Measurements from ENCODE around the gene OTOG.

Gene OTOG

GRCh38 chr11:17513853-17514252 is 33.2 kb upstream of the OTOG start:
- no peak for TF ChIP-seq ZNF274 (IDR thresholded peaks at IDR 0.05; ENCODE audit: low read depth, low read length)
- H3K4me3 ChIP-seq (ENCODE audit: low read length) = no peak overlapping the region

DNA sequence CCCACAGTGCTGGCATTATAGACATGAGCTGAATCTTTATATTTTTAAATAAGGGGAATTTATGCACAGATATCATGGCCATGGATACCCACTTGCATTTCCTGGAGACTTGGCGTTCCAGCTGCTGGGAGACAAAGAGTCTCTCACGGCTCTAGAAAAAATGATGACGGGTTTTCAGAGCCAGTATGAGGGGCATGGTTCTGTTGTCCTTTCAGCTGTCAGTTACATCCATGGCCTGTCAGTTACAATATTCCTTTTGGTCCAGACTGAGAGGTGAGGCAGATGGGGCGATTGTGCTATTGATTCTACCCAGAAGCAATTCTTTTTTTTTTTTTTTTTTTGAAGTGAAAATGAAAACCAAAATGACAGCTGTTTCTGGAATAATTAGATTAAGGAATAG is 32.6 kb upstream of the OTOG start:
- H3K4me3 ChIP-seq (ENCODE audit: low read length) = no peak overlapping the region
- no peak for TF ChIP-seq ZNF274 (IDR thresholded peaks at IDR 0.05; ENCODE audit: low read depth, low read length)

GRCh38 chr11:17515443-17516176 is 31.4 kb upstream of the OTOG start:
- no peak overlapping the region for H3K4me3 ChIP-seq (ENCODE audit: low read length)
- TF ChIP-seq ZNF274 (IDR thresholded peaks at IDR 0.05; ENCODE audit: low read depth, low read length) = no peak

- no peak overlapping the region for H3K4me3 ChIP-seq (ENCODE audit: low read length)
- no peak for TF ChIP-seq ZNF274 (IDR thresholded peaks at IDR 0.05; ENCODE audit: low read depth, low read length)
Observed at GRCh38 chr11:17516551-17517150, 30.4 kb upstream of the OTOG start.

DNA sequence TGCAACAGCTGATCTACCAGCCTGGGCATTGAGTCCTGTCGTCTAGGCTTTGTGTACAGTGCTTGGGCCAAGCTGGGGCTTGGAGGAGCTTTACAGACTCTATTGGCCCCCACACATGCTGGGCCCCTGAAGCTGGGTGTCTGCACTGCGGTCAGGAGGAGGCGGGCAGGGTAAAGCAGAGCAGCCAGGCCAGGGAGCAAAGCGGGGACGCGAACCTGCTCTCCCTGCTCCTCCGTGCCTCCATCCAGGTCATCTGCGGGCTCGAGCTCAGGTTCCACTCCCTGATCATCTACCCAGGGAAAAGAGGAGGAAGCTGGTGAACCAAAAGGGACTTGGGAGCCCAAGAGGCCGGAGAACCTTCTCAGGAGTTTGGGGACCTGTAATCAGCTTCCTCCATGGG is 29.9 kb upstream of the OTOG start:
- no peak overlapping the region for H3K4me3 ChIP-seq (ENCODE audit: low read length)
- no peak for TF ChIP-seq ZNF274 (IDR thresholded peaks at IDR 0.05; ENCODE audit: low read depth, low read length)

GRCh38 chr11:17518366-17518765 is 28.7 kb upstream of the OTOG start:
- TF ChIP-seq ZNF274 (IDR thresholded peaks at IDR 0.05; ENCODE audit: low read depth, low read length) = no peak
- no peak overlapping the region for H3K4me3 ChIP-seq (ENCODE audit: low read length)

- H3K4me3 ChIP-seq (ENCODE audit: low read length) = no peak overlapping the region
- no peak for TF ChIP-seq ZNF274 (IDR thresholded peaks at IDR 0.05; ENCODE audit: low read depth, low read length)
Observed at GRCh38 chr11:17519061-17519885, 27.8 kb upstream of the OTOG start.

DNA sequence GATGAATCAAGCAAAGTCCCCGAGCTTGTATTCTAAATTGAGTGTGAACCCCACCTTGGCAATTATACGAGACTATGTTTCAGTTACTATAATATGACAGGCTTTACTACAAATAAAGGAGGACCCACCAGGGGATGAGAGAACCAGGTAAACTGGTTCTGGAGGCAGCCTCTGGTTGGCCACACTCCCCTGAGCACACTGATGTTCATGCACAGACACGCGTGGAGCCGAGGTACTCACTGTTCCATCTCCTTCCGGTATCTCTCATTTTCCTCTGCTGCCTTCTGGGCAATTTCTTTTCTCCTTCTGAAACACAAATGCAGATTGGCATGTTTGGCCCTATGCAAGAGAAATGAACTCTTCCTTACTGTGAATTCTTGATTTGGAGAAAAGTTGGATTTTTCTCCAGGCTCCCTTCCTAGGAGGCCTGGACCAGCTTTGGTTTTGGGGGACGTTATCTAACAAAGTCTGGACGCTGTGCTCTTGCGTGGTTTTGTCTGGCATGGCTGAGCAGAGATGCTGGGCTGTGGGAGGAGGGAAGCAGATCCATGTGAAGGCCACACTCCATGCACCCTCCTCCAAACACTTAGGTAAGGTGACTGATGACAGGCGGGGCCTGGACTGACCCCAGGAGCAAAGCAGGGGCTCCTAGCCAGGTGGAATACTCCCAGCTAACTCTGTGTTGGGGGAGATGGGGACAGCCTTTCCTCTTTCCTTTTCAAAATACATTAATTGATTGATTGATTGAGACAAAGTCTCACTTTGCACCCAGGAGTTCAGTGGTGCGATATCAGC is 25.8 kb upstream of the OTOG start:
- H3K4me3 ChIP-seq (ENCODE audit: low read length) = no peak overlapping the region
- TF ChIP-seq ZNF274 (IDR thresholded peaks at IDR 0.05; ENCODE audit: low read depth, low read length) = no peak

DNA sequence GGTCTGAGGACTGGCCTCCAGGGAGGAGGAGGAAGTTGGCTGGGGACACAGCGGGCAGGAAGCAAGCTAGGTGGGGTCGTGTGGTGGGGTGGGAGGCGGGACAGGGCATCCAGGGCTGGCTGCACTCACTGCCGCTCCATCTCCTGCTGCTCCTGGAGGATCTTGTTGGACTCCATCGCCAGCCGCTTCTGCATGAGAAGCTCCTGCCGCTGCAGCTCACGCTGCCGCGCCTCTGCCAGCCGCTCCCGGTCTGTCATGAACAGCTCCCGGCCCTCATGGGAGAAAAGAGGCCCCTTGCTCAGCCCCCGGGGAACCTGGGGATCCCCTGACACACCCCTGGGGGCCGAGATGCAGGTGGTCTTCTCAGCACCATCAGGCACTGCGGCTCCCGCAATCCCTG is 24.4 kb upstream of the OTOG start:
- TF ChIP-seq ZNF274 (IDR thresholded peaks at IDR 0.05; ENCODE audit: low read depth, low read length) = no peak

DNA sequence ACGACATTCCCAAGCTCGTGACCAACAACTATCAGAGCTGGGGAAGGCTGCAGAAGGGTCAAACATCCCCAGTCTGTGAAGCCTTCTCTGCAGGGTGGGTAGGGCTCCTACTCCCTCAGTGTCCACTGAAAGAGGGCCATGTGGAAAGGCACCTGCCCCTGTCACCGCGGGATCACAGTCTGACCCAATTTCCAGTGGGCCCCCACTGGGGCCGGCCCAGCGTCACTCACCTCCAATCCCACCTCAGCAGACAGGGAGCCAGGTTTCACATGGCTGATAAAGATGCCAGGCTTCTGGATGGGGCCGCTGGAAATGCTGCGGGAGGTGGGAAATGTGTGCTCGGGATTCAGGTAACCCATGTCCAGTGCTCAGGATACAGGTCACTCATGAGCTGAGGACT is 22.8 kb upstream of the OTOG start:
- no peak overlapping the region for H3K4me3 ChIP-seq (ENCODE audit: low read length)
- no peak for TF ChIP-seq ZNF274 (IDR thresholded peaks at IDR 0.05; ENCODE audit: low read depth, low read length)

More for the DNA sequence above, 24.4 kb upstream of the OTOG start:
- H3K4me3 ChIP-seq (ENCODE audit: low read length) = no peak overlapping the region

GRCh38 chr11:17525570-17525969 is 21.5 kb upstream of the OTOG start:
- TF ChIP-seq ZNF274 (IDR thresholded peaks at IDR 0.05; ENCODE audit: low read depth, low read length) = no peak
- no peak overlapping the region for H3K4me3 ChIP-seq (ENCODE audit: low read length)

DNA sequence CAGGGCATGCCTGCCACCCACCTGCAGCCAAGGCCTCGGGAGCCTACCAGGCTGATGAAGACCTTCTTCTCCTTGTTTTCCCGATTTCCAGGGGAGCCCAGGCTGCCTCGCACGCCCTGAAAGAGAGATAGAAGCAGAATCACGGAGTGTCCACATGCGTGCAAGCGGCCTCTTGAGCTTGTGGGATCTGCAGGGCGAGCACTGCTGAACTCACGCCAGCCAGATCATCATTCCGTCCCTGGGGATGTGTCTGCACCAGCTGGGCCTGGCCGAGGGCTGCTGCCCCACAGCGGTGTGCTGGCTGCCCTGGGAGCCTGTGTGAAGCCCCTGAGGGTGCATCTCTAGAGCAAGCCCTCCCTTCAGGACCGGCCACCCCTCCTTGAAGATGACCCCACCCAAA is 20.7 kb upstream of the OTOG start:
- TF ChIP-seq ZNF274 (IDR thresholded peaks at IDR 0.05; ENCODE audit: low read depth, low read length) = no peak
- H3K4me3 ChIP-seq (ENCODE audit: low read length) = no peak overlapping the region

- H3K4me3 ChIP-seq (ENCODE audit: low read length) = no peak overlapping the region
Observed at GRCh38 chr11:17526931-17527627, 20.0 kb upstream of the OTOG start.

DNA sequence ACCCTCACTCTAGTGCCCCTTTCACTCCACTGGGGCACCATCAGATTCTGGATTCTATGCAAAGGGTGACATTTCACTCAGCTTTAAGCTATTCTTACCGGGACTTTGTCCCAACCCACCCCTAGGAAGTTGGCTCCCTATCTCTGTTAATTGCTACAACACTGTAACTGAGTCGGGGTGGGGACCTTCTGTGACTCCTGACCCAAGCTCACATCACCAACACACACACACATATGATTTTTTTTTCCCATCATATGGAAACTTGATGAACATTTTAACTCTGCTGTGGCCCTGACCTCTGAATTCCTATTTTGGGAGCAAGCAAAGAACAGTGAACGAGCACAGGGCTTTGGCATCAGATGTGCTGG is 19.4 kb upstream of the OTOG start:
- H3K4me3 ChIP-seq (ENCODE audit: low read length) = no peak overlapping the region
- TF ChIP-seq ZNF274 (IDR thresholded peaks at IDR 0.05; ENCODE audit: low read depth, low read length) = no peak

More at GRCh38 chr11:17526931-17527627, 20.0 kb upstream of the OTOG start:
- TF ChIP-seq ZNF274 (IDR thresholded peaks at IDR 0.05; ENCODE audit: low read depth, low read length) = no peak

Data from GM08714 (cell line).